Fibroblast of pulmonary artery (primary cell): ENCODE data around the gene FGFBP2.

ENCODE experiments used
- DNase-seq: peaks from one replicate; pipeline ENCODE4 v3.0.0-alpha.2; 2010; ENCODE audit warnings: low read depth
- H3K4me3 ChIP-seq: replicated peaks from 2 replicates; pipeline ENCODE4 v1.5.1; 2011; ENCODE audit warnings: low read depth, mild to moderate bottlenecking, control low read depth, low read length, moderate library complexity
- TF ChIP-seq, protein P1 (sequence below): IDR thresholded peaks from 2 replicates; pipeline ENCODE4 v1.5.1; 2011; ENCODE audit warnings: mild to moderate bottlenecking, control low read depth, low read length, inconsistent platforms; ENCODE audit errors: missing control alignments

FGFBP2 gene

DNA sequence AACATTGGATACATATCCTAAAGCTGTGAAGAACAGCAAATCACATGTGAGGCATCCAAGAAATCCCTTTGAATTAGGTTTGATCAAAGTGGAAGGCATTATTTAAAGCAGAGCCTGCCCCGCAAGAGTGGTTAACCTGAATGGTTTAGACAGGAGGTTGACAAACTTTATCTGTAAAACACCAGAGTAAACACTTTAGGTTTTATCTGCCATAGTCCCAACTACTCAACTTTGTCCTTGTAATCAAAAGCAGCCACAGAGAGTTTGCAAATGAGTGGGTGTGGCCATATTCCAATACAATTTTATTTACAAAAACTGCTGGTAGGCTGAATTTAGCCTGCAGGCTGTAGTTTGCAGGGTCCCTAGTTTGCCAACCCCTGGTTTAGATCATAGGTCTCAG lies 25.2 kb upstream of the FGFBP2 start:
- H3K4me3 ChIP-seq: no peak overlapping the region
- TF ChIP-seq, protein P1, sequence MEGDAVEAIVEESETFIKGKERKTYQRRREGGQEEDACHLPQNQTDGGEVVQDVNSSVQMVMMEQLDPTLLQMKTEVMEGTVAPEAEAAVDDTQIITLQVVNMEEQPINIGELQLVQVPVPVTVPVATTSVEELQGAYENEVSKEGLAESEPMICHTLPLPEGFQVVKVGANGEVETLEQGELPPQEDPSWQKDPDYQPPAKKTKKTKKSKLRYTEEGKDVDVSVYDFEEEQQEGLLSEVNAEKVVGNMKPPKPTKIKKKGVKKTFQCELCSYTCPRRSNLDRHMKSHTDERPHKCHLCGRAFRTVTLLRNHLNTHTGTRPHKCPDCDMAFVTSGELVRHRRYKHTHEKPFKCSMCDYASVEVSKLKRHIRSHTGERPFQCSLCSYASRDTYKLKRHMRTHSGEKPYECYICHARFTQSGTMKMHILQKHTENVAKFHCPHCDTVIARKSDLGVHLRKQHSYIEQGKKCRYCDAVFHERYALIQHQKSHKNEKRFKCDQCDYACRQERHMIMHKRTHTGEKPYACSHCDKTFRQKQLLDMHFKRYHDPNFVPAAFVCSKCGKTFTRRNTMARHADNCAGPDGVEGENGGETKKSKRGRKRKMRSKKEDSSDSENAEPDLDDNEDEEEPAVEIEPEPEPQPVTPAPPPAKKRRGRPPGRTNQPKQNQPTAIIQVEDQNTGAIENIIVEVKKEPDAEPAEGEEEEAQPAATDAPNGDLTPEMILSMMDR: no peak
- no peak for DNase-seq

DNA sequence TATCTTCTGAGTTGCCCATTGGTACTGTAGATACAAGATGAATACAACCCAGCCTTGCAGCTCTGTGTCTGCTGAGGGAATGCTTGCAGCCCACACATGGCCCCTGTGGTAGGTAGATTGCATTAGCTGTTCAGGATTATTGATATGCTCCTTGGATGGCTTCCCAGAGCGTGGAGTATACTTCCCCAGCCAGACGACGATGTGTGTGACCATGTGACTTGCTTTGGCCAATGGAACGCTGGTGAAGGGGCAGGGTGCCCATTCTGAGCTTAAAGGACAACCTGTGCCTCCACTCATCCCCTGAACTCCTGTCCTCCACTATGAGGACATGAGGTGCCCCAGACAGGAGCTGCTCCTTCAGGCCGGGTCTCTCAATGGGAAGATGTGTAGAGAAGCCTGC lies 23.9 kb upstream of the FGFBP2 start:
- H3K4me3 ChIP-seq: no peak overlapping the region
- DNase-seq: no peak
- TF ChIP-seq, protein P1: no peak

DNA sequence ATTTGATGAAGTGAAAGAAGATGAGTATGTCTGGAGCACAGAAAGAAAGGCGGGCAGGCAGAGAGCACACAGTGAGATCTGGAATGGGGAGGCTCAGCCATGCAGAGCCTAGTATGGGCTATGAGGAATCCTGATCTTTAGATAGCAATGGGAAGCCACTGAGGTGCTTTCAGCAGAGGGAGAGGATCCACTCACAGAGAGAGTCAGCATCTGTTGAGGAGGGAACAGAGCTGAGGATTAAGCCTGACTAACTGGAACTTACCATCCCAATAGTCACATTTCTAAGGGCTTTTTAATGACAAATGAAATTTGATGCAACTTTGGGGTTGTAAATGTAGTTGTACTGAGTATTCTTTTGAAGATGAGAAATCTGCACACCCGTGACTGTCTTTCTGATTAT lies 20.6 kb upstream of the FGFBP2 start:
- H3K4me3 ChIP-seq: no peak overlapping the region
- TF ChIP-seq, protein P1: no peak
- DNase-seq: no peak

DNA sequence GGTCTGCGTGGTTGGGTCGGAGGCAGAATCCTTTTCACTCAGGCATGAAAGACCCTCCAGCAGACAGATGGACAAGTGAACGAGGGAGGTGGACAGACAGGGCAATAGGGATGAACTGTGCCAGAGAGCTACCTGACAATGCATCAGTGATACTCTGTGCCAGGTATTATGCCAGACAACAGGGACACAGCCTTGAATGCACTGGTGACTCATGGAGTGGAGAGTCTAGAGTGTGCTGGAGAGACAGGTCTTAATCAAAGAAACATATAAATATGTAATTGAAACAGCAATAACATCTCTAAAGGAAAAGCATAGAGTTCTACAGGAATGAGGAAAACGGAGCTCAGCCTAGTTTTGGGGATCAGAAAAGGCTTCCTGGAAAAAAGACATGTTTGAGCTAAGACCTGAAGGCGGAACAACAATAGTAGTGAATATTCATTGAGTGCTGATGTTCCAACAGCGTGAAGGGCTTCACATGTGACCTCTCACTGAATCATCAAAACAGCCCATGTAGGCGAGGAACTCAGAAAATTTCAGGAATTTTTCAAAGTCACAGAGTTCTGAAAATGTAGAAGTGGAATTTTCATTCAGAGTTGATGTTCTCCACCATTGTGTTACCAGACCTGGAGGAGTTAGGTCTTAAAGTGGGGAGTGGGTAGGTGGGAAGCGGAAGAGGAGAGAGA lies 20.0 kb upstream of the FGFBP2 start:
- TF ChIP-seq, protein P1: no peak
- H3K4me3 ChIP-seq: no peak overlapping the region
- DNase-seq: no peak

DNA sequence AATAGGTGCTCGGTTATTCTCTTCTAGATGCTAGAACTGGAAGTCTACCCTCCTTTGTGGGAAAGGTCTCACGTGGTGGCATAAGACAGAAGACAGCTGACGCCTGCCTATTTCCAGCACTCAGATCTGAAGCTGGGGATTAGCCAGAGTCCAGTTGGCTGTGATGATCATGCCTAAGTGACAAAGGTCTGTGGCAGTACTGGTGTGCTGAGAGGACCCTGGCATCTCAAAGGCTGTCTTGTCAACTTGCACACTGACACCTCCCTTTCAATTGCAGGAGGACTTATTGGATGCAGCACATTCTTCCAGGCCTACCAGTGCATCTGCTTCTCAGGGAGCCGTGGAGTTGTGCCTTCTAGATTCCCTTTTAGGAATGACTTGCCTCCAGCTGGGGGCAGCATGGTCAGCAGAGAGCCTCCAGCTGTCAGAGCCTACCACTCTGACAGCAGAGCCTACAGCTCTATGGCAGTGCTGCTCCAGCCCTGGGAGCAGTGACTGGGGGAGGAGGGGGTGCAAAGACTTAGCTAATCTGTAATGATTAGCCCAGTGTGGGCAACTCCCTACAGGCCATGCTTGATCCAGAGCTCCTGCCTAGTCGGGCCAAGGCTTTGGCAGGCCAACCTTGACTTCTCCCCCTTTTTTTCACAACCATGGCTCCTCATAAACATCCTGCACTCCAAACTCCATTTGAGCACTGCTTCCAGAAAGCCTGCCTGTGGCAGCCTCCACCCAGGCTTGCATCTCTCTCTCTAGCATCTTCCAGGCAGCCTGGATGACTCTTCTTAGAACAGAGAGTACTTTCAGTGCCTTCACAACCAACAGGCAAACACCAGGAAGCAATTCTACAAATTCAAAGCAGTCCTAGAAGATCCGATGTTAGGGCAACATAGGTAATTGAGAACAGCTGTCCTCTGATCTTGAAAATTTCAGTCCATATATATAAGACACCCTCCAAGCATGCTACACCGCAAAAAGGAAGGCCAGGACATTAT lies 13.8 kb upstream of the FGFBP2 start:
- no peak overlapping the region for H3K4me3 ChIP-seq
- DNase-seq: no peak
- TF ChIP-seq, protein P1: no peak

DNA sequence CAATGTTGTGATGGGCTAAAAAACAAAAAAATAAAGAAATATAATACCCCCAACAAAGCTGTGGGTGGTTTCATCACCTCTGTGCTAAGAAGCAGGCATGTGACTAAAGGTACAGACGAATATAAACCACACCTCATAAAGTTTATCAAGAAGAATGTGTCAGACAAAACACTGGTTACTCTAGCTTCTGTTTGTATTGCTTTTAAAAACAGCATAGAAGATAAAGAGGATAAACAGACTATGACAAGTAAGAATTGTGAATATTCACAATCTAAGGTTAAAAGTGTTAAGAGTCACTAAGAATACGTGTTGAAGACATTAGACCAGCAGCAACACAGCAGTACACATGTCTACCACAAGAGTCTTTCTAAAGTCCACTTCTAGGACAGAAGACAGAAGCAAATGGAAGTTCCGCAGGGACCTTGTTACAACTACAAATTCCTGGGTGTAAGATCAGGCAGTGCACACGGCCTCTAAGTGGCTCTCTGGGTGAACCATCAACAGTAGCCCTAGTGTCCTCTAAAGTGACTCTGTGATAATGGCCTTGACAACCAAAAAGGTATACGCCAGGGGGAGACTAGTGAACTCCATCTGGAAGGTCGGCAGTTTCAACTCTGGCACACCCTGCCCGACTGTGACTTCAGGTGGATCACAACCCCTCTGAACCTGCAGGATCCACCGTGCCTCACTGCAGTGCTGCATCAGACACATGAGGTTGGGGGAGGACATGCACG lies 8.3 kb upstream of the FGFBP2 start:
- no peak overlapping the region for H3K4me3 ChIP-seq
- no peak for DNase-seq
- TF ChIP-seq, protein P1: no peak
